H1 (cell line): ENCODE results near the gene UBN1. TPM values are rescaled to one million over a fixed set of nuclear protein-coding genes. Genes with fewer than 3 reads are reported as not detected.

Source experiments
- CTCF ChIA-PET: fragments of 300-600 bp; sonication (Branson Sonifier 250); formaldehyde crosslinking; loops from one replicate; lab custom pipeline; 2021; ENCODE audit not compliant: partially characterized antibody; lab: Charles Lee
- POLR2A ChIA-PET: fragments of 300-600 bp; sonication (Branson Sonifier 250); formaldehyde crosslinking; loops from one replicate; lab custom pipeline; 2021; ENCODE audit warnings: inconsistent platforms; ENCODE audit not compliant: partially characterized antibody; lab: Charles Lee
- DNase-seq, 2 experiments: peaks; one replicate each; pipeline versions ENCODE4 v3.0.0 to v3.0.0-alpha.2; 2010 to 2022; ENCODE audit warnings: low spot score in 2 of 2, low read depth in 1 of 2, mixed read lengths in 1 of 2
- FAIRE-seq: peaks from 2 replicates; lab custom pipeline; 2011; peaks lifted over from hg19 to GRCh38; lab: Jason Lieb, UNC
- H2AFZ ChIP-seq: 2 replicates; pipeline ENCODE4 v1.8.1; 2012; ENCODE audit warnings: low read length, inconsistent platforms
- H2AK5ac ChIP-seq: 2 replicates; pipeline ENCODE4 v1.6.1; 2013; ENCODE audit warnings: low read depth, low read length
- H2BK120ac ChIP-seq: replicated peaks from 2 replicates; pipeline ENCODE3; 2013; ENCODE audit warnings: low read depth, low read length, inconsistent platforms
- H2BK12ac ChIP-seq: 2 replicates; pipeline ENCODE4 v1.6.1; 2013; ENCODE audit warnings: low read depth, low read length
- H2BK15ac ChIP-seq: 2 replicates; pipeline ENCODE4 v1.6.1; 2013; ENCODE audit warnings: low read length
- H2BK20ac ChIP-seq: 2 replicates; pipeline ENCODE4 v1.6.1; 2013; ENCODE audit warnings: low read length
- H2BK5ac ChIP-seq: 2 replicates; pipeline ENCODE4 v1.6.1; 2013; ENCODE audit warnings: low read depth, low read length
- H3K14ac ChIP-seq: 2 replicates; pipeline ENCODE4 v1.6.1; 2013; ENCODE audit warnings: inconsistent platforms; ENCODE audit not compliant: insufficient read length
- H3K18ac ChIP-seq: 2 replicates; pipeline ENCODE4 v1.6.1; 2013; ENCODE audit warnings: low read length; ENCODE audit errors: extremely low read depth
- H3K23ac ChIP-seq: 2 replicates; pipeline ENCODE4 v1.6.1; 2013; ENCODE audit warnings: inconsistent platforms; ENCODE audit not compliant: insufficient read length
- H3K23me2 ChIP-seq: 2 replicates; pipeline ENCODE4 v1.6.1; 2013; ENCODE audit warnings: low read depth, low read length
- H3K27ac ChIP-seq: 2 replicates; pipeline ENCODE4 v1.6.1; 2011; ENCODE audit warnings: low read depth, low read length, inconsistent platforms
- H3K27me3 ChIP-seq, 4 experiments: replicated peaks in 1 of 4; 1 replicate in 1 of 4; 2 replicates in 3 of 4; pipeline versions ENCODE4 v1.6.1 to v1.8.1; 2011 to 2013; ENCODE audit warnings: low read length in 3 of 4, mild to moderate bottlenecking in 3 of 4, inconsistent platforms in 2 of 4, mixed read lengths in 2 of 4, moderate library complexity in 1 of 4; ENCODE audit not compliant: control insufficient read depth in 3 of 4, insufficient read depth in 3 of 4; ENCODE audit errors: extremely low read depth in 1 of 4
- H3K36me3 ChIP-seq, 4 experiments: 2 replicates each; pipeline versions ENCODE4 v1.6.1 to v1.8.1; 2011 to 2013; ENCODE audit warnings: mild to moderate bottlenecking in 4 of 4, low read length in 3 of 4, moderate library complexity in 2 of 4, control low read depth in 1 of 4, inconsistent platforms in 1 of 4; ENCODE audit not compliant: insufficient read depth in 4 of 4, control insufficient read depth in 2 of 4
- H3K4ac ChIP-seq: replicated peaks from 2 replicates; pipeline ENCODE3; 2013; ENCODE audit warnings: low read length, low read depth, mixed read lengths, inconsistent platforms; ENCODE audit not compliant: insufficient read length
- H3K4me1 ChIP-seq, 4 experiments: replicated peaks in 1 of 4; 1 replicate in 1 of 4; 2 replicates in 3 of 4; pipeline versions ENCODE4 v1.6.1 to v1.8.1; 2011 to 2013; ENCODE audit warnings: low read length in 3 of 4, inconsistent platforms in 2 of 4, mixed read lengths in 1 of 4; ENCODE audit not compliant: insufficient read depth in 4 of 4, control insufficient read depth in 3 of 4
- H3K4me2 ChIP-seq, 2 experiments: 2 replicates each; pipeline versions ENCODE4 v1.6.1 to v1.8.1; 2011 to 2013; ENCODE audit warnings: low read depth in 2 of 2, low read length in 2 of 2, control low read depth in 1 of 2, inconsistent platforms in 1 of 2, mild to moderate bottlenecking in 1 of 2; ENCODE audit not compliant: insufficient read depth in 1 of 2
- H3K4me3 ChIP-seq, 4 experiments: fragments of 200-600, 300-600 bp in 1 of 4; sonication (generic), shearing (Covaris generic), sonication (Bioruptor Twin) in 1 of 4; 2 replicates each; pipeline versions ENCODE4 v1.5.1 to v1.8.1; 2011 to 2016; ENCODE audit warnings: low read length in 4 of 4, low read depth in 3 of 4, control low read depth in 2 of 4, inconsistent platforms in 2 of 4, mild to moderate bottlenecking in 2 of 4, mixed read lengths in 1 of 4, moderate library complexity in 1 of 4; ENCODE audit not compliant: insufficient read depth in 2 of 4; ENCODE audit errors: extremely low read depth in 1 of 4
- H3K56ac ChIP-seq: replicated peaks from 2 replicates; pipeline ENCODE3; 2013; ENCODE audit warnings: low read depth, mild to moderate bottlenecking, mixed read lengths, low read length, inconsistent platforms; ENCODE audit not compliant: insufficient read length
- H3K79me1 ChIP-seq: 2 replicates; pipeline ENCODE4 v1.6.1; 2013; ENCODE audit warnings: low read depth, low read length, control low read depth
- H3K79me2 ChIP-seq, 2 experiments: 2 replicates each; pipeline versions ENCODE4 v1.6.1 to v1.8.1; 2012 to 2013; ENCODE audit warnings: low read length in 2 of 2, mild to moderate bottlenecking in 2 of 2, inconsistent platforms in 1 of 2; ENCODE audit not compliant: insufficient read depth in 2 of 2, control insufficient read depth in 1 of 2
- H3K9ac ChIP-seq, 4 experiments: replicated peaks in 1 of 4; 1 replicate in 1 of 4; 2 replicates in 3 of 4; pipeline versions ENCODE4 v1.6.1 to v1.8.1; 2011 to 2013; ENCODE audit warnings: low read depth in 3 of 4, low read length in 3 of 4, control low read depth in 2 of 4, mild to moderate bottlenecking in 2 of 4, moderate library complexity in 2 of 4, inconsistent platforms in 1 of 4; ENCODE audit errors: extremely low read depth in 1 of 4
- H3K9me3 ChIP-seq, 2 experiments: 2 replicates each; pipeline versions ENCODE4 v1.6.1 to v1.8.1; 2012 to 2013; ENCODE audit warnings: mild to moderate bottlenecking in 2 of 2, moderate library complexity in 2 of 2, control low read depth in 1 of 2, inconsistent platforms in 1 of 2, low read depth in 1 of 2, low read length in 1 of 2, mixed read lengths in 1 of 2; ENCODE audit not compliant: insufficient read depth in 2 of 2
- H4K20me1 ChIP-seq, 2 experiments: replicated peaks in 1 of 2; 2 replicates each; pipeline versions ENCODE3 to v1.8.1; 2011 to 2013; ENCODE audit warnings: inconsistent platforms in 2 of 2, low read length in 2 of 2, mild to moderate bottlenecking in 1 of 2; ENCODE audit not compliant: insufficient read depth in 2 of 2, control insufficient read depth in 1 of 2
- H4K5ac ChIP-seq: 2 replicates; pipeline ENCODE4 v1.6.1; 2013; ENCODE audit warnings: low read length, low read depth, mixed read lengths, inconsistent platforms; ENCODE audit not compliant: insufficient read length
- H4K8ac ChIP-seq: 2 replicates; pipeline ENCODE4 v1.8.0; 2013; ENCODE audit warnings: mild to moderate bottlenecking, moderate library complexity, low read length, inconsistent platforms; ENCODE audit not compliant: insufficient read depth; ENCODE audit errors: extremely low read depth
- H4K91ac ChIP-seq: replicated peaks from 2 replicates; pipeline ENCODE3; 2013; ENCODE audit warnings: low read length, mixed read lengths, inconsistent platforms; ENCODE audit not compliant: insufficient read length
- GTF2F1 ChIP-seq: IDR thresholded peaks from 2 replicates; pipeline ENCODE4 v1.6.1; 2012; ENCODE audit warnings: low read depth, low read length, improper control_type of control experiment, borderline replicate concordance
- KDM1A ChIP-seq: fragments of 200-600, 300-600 bp; sonication (generic); IDR thresholded peaks from 2 replicates; pipeline ENCODE4 v1.7.1; 2016; ENCODE audit warnings: mild to moderate bottlenecking, low read length, borderline replicate concordance
- POLR2AphosphoS5 ChIP-seq: IDR thresholded peaks from 2 replicates; pipeline ENCODE4 v1.6.1; 2011; ENCODE audit warnings: low read depth, low read length
- POU5F1 ChIP-seq: IDR thresholded peaks from 2 replicates; pipeline ENCODE4 v1.6.1; 2011; ENCODE audit warnings: low read depth, mild to moderate bottlenecking, low read length, moderate library complexity
- RNF2 ChIP-seq: fragments of 200-900, 300-1000 bp; sonication (generic); IDR thresholded peaks from 2 replicates; pipeline ENCODE4 v1.7.1; 2016; ENCODE audit warnings: borderline replicate concordance, low read depth, mild to moderate bottlenecking, antibody characterized with exemption, low read length; ENCODE audit not compliant: poor library complexity, severe bottlenecking; ENCODE audit errors: missing control alignments
- RXRA ChIP-seq: IDR thresholded peaks from 2 replicates; pipeline ENCODE4 v1.6.1; 2011; ENCODE audit warnings: low read depth, mild to moderate bottlenecking, low read length, moderate library complexity; ENCODE audit not compliant: insufficient read depth
- SP2 ChIP-seq: IDR thresholded peaks from 2 replicates; pipeline ENCODE4 v1.6.1; 2012; ENCODE audit warnings: mild to moderate bottlenecking, low read length, inconsistent platforms
- SP4 ChIP-seq: IDR thresholded peaks from 2 replicates; pipeline ENCODE4 v1.6.1; 2012; ENCODE audit warnings: low read length, inconsistent platforms
- TAF1 ChIP-seq: IDR thresholded peaks from 2 replicates; pipeline ENCODE4 v1.6.1; 2011; ENCODE audit warnings: mild to moderate bottlenecking, low read depth, low read length
- WGBS, 2 experiments: shearing (Covaris generic) in 1 of 2; methylation state at CpG; one replicate each; pipeline versions ENCODE4 v1.1.6 to v1.1.7; 2013 to 2015; ENCODE audit warnings: low lambda C conversion rate in 2 of 2, mixed read lengths in 2 of 2, inconsistent platforms in 1 of 2, low coverage in 1 of 2, missing lambda C conversion rate in 1 of 2; ENCODE audit not compliant: insufficient replicate concordance in 2 of 2, insufficient coverage in 1 of 2, insufficient read length in 1 of 2; ENCODE audit errors: extremely low coverage in 1 of 2, missing lambda C conversion rate in 1 of 2; 5-methylcytosine and 5-hydroxymethylcytosine counted together
- polyA plus RNA-seq, 7 experiments: library from polyadenylated mRNA; depleted of rRNA in 3 of 7; stranded (reverse) in 5 of 7; unstranded in 2 of 7; fragments of >200 nt in 5 of 7; fragments of 200-250 nt in 2 of 7; gene quantifications; 1 replicate in 5 of 7; 2 replicates in 1 of 7; 4 replicates in 1 of 7; pipeline versions ENCODE4 v1.2.1 to v1.2.3, GENCODE V29; 2011 to 2013; ENCODE audit warnings: missing spikeins in 2 of 7, mixed read lengths in 2 of 7
- total RNA-seq: library from RNA; stranded (reverse); fragmentation: NEBNext Ultra II Directional; extraction: Animal tissue kit (Norgen Biotek cat#: 25700); gene quantifications from 2 replicates; pipeline ENCODE4 v1.2.1, GENCODE V29; 2021

UBN1 gene
- total and polyA plus RNA-seq, 2 of the 8 experiments (the other 6 are each of a cell fraction or from before 2014, with no cell fraction given), result 16.2 to 37.0 TPM

GRCh38 chr16:4803898-4804762 lies 43.2 kb upstream of the UBN1 start:
- H3K4me3 ChIP-seq, result no peak overlapping the region
- H3K4me1 ChIP-seq, result peaks cover 0 to 14% (median 8%) of the 10 kb centered on the region in 4 experiments; a peak in 4 of 7 replicates
- H3K18ac ChIP-seq, result no peak overlapping the region
- FAIRE-seq (no peak), DNase-seq (no peak)
- H4K8ac ChIP-seq, result no peak overlapping the region; the same call in 1 of the 2 replicates
- no peak overlapping the region for H3K9ac ChIP-seq
- no peak overlapping the region for H3K56ac ChIP-seq
- no peak overlapping the region for H4K91ac ChIP-seq
- H2AK5ac ChIP-seq, result no peak overlapping the region
- no peak overlapping the region for H2BK15ac ChIP-seq
- H3K23me2 ChIP-seq, result peaks cover 8% of the 10 kb centered on the region; the same call in 1 of the 2 replicates
- no peak overlapping the region; a peak in 1 of 4 replicates for H3K4me2 ChIP-seq
- no peaks in the 10 kb centered on the region for H3K79me2 ChIP-seq
- H3K14ac ChIP-seq, result no peak overlapping the region
- no peak overlapping the region for H2BK12ac ChIP-seq
- H2BK5ac ChIP-seq, result no peak overlapping the region
- ChIA-PET CTCF (interaction anchor here (0.6 to 1.2 kb wide), 4 partner anchors 11 to 94 kb away, joined by 3 to 4 read pairs (median 3); no protein-coding TSS in a partner anchor), POLR2A (interaction anchor here (1.0 to 2.9 kb wide), 6 partner anchors 11 to 113 kb away, joined by 3 to 21 read pairs (median 4); partner anchors contain the start of genes ANKS3 and DNAAF8)
- peaks cover 0 to 7% of the 10 kb centered on the region in 2 experiments for H4K20me1 ChIP-seq
- no peak overlapping the region for H2BK20ac ChIP-seq
- H3K36me3 ChIP-seq, result peaks cover 3 to 26% (median 10%) of the 10 kb centered on the region in 4 experiments
- no peak overlapping the region for H3K23ac ChIP-seq
- no peak overlapping the region for H4K5ac ChIP-seq
- H3K27ac ChIP-seq, result no peak overlapping the region
- H3K27me3 ChIP-seq, result no peaks in the 10 kb centered on the region
- 89% methylated on average over 26 of the region's 26 CpGs; no CpG with 5 or more reads in 1 of the 2 experiments for WGBS, 2 experiments
- no peak overlapping the region for H2AFZ ChIP-seq
- H3K9me3 ChIP-seq, result no peaks in the 10 kb centered on the region
- no peak overlapping the region for H2BK120ac ChIP-seq
- no peak overlapping the region for H3K4ac ChIP-seq
- H3K79me1 ChIP-seq, result no peaks in the 10 kb centered on the region
- TF ChIP-seq RXRA, result no peak
- TF ChIP-seq SP4, result no peak
- no peak; the same call in 1 of the 2 replicates for TF ChIP-seq POLR2AphosphoS5
- TF ChIP-seq KDM1A, result no peak
- no peak for TF ChIP-seq TAF1
- TF ChIP-seq GTF2F1, result no peak
- TF ChIP-seq SP2, result no peak
- no peak for TF ChIP-seq POU5F1
- TF ChIP-seq RNF2, result no peak
